HG02588 (cell line): ENCODE data around the gene GPA33.

Experiments
- ATAC-seq: cut with Tn5 transposase; IDR thresholded peaks from one replicate; pipeline ENCODE4 v1.9.1; 2021; ENCODE audit warnings: mild to moderate bottlenecking, moderate library complexity; ENCODE audit not compliant: unreplicated experiment

GPA33 gene, protein sequence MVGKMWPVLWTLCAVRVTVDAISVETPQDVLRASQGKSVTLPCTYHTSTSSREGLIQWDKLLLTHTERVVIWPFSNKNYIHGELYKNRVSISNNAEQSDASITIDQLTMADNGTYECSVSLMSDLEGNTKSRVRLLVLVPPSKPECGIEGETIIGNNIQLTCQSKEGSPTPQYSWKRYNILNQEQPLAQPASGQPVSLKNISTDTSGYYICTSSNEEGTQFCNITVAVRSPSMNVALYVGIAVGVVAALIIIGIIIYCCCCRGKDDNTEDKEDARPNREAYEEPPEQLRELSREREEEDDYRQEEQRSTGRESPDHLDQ

DNA sequence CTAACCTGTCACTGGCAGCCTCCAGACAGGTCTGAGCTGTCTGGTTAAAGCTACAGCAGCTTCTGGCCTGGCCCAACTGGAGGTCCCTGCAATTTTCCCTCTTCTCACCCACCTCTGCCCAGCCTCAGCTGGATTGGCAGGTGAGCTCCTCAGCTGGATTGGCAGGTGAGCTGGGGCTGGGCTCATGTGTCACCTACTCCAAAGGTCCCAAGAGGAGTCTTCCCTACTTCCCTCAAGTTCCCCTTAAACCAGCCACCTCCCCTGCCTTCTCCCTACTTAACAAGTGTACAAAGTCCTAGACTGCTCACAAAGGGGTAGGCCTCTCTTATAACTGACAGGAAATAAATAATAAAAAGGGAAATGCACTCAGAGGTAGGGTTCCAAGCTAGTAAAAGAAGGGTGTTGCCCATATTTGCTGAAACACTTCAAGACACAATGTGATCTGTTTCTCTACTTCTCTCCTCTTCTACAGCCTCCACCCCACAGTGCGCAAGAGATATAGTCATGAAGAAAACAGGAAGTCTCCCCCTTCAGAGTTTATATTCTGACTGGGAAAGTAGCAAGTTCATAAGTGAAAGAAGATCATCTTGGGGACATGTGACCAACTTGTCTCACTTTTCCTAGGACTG lies at the start of gene GPA33:
Gene GPA33 (minus strand): TSS at position 64 of the 629 bp plus-strand sequence. CDS start 90 bp downstream, outside the sequence.
- no peak for ATAC-seq

GRCh38 chr1:167138703-167139102 lies 48.5 kb upstream of the GPA33 start:
- no peak for ATAC-seq

DNA sequence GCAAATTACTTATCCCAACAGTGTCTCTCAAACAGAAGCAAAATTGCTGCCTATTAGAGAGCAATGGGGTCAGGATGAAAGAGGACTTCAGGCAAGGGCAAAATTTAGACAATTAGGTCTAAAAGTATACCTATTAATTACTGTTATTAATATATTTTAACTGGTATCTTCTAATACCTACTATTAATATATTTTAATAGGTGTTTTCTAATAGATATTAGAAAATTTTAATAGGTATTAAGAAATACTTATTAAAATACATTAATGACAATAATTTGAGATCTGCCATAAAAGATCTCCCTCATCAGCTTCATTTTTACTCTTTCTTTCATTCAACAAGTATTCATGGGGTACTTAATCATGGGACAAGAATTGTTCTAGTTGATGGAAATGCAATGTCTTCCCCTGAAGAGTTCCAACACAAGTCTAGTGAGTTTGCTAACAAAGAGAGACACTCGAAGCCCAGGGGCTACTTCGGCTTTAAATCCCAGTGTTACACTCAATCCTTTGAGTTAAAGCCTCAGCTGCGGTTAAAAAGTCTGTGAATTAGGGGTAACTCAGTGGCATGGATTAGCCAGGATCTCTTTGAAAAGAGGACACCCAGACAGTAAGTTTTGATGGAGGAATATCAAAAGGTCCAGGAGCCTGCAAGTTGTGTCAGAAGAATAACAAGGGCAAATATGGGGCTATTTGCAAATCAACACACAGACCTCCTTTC lies 47.8 kb upstream of the GPA33 start:
- no peak for ATAC-seq

DNA sequence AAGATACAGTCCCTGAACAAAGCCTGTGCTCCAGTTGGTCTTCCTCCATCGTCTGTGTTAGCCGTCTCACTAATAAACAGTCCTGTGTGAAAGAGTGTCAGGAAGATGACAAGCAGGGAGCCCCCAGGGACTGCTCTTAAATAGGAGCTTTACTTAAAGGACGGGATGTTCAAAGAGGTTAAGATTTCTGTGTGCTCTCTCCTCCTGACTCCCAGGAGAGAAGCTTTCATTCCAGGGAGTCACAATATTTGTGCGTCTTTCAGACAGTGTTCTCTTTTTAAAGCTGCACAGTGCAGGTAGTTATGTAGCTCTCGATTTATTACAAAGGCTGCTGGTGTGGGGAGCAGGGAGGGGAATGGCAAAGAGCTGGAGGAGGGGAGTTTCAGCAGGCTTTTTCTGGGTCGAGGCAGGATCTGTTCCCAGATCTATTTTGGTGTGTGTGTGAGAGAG lies 47.2 kb upstream of the GPA33 start:
- ATAC-seq: no peak

DNA sequence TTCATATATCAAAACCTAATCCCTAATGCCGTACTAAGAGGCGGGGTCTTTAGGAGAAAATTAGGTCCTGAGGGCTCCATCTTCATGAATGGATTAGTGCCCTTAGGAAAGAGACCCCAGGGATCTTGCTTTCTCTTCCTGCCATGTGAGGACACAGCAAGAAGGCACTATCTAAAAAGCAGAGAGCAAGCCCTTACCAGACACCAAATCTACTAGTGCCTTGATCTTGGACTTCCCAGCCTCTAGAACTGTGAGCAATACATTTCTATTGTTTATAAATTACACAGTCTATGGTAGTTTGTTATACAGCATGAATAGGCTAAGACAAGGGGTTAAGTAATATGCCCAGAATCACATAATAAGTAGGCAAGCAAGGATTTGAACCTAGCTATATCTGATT lies 46.6 kb upstream of the GPA33 start:
- ATAC-seq: no peak

- no peak for ATAC-seq
Observed at GRCh38 chr1:167136191-167136614, 46.0 kb upstream of the GPA33 start.

DNA sequence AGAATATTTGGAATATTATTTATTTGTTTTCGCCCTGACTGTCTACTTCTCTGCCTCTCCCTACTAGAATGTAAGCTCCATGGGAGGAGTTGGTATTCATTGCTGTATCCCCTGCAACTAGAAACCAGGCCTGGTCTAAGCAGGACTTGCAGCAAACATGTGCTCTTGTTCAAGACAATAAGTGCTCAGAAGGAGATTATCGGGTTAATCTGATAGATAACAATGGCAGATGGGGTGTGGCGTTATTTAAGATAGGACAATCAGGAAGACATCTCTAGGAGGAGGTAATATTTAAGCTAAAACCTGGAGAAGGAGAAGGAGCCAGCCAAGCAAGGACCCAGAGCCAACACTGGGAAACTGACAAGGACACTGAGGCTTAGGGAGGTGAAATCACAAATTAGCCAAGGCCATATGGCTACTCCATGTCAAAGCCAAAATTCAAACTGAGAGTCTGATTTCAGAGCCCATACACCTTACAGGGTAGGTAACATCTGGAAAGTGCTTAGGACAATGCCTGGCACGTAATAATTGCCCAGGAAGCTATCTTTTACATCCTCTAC lies 45.2 kb upstream of the GPA33 start:
- no peak for ATAC-seq

GRCh38 chr1:167132301-167133010 lies 42.3 kb upstream of the GPA33 start:
- ATAC-seq: no peak

DNA sequence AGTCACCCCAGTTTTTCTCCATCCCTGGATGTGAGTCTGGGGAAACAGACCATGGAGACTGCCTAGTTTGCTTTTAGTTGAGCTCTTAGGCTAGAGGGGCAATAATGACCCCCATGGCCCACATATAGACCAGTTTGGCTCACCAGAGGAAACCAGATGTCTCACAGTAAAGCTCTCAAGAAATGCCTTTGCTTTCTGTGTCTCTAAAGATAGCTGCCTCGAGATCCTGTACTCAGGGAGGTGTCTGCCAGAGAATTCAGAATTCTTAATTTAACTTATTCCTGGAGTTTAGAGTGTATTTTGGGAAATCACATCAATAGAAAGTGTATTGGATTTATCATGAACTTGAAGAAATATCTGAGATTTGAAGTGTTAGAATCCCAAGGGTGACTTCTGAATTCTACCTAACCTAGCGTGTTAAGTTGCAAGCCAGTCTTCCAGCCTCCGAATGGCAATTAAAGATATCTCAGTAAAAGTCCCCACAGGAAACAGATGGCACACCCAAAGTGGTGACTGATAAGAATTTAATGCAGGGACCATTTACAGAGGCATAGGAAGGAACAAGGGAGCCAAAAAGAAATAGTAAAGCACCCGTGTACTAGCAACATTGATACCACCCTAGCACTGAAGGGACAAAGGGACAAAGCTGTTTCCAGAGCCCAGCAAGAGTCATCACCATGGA lies 40.8 kb upstream of the GPA33 start:
- ATAC-seq: no peak

DNA sequence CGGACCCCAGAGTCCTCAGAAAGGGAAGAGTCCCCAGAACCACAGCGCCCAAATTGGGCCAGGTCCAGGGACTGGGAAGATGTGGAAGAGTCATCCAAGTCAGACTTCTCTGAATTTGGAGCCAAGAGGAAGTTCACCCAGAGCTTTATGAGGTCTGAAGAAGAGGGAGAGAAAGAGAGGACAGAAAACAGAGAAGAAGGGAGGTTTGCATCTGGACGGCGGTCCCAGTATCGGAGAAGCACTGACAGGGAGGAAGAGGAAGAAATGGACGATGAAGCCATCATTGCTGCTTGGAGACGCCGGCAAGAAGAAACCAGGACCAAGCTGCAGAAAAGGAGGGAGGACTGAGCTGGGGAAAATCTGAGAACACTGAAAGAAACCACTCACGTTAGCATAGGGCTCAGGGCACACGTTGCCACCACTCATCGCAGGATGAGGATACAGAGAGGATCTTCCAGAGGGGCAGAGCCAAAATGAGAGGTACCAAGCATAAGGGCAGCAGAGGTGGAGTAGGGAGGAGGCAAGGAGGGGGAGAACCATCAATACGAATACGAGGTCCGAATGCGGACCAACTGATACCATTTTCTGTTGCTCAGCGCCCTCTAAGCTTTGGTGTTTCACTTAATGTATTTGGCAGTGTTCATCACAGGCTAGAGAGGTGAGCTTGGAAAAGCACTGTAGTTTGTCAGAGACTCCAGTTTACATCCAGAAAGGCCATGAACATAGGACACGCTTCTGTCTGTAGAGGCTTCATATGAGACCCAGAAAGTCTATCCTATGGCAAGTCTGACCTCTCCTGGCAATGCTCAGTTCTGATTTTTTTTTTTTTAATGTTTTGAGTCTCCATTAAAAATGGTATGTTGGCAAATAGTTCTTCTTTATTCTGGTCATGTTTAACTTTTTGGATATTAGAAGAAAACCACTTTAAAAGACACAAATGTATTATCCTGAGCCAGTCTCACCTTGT lies 38.4 kb upstream of the GPA33 start:
- ATAC-seq: no peak

DNA sequence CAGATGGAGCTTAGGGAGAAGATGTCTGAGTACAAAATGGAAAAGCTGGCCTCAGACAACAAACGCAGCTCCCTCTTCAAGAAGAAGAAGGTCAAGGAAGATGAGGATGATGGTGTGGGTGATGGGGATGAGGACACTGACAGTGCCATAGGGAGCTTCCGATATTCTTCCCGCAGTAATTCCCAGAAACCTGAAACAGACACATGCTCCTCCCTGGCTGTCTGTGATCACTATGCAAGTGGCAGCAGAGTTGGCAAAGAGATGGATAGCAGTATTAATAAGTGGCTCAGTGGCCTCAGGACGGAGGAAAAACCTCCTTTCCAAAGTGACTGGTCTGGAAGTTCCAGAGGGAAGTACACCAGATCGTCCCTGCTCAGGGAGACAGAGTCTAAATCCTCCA lies 37.5 kb upstream of the GPA33 start:
- no peak for ATAC-seq

DNA sequence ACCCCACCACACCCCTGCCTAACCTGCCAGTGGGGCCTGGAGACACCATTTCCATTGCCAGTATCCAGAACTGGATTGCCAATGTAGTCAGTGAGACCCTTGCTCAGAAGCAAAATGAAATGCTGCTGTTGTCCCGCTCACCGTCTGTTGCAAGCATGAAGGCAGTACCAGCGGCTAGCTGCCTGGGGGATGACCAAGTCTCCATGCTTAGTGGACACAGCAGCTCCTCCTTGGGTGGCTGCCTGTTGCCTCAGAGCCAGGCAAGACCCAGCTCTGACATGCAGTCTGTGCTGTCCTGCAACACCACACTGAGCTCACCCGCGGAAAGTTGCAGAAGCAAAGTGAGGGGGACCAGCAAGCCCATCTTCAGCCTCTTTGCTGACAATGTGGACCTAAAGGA lies 37.1 kb upstream of the GPA33 start:
- no peak for ATAC-seq

DNA sequence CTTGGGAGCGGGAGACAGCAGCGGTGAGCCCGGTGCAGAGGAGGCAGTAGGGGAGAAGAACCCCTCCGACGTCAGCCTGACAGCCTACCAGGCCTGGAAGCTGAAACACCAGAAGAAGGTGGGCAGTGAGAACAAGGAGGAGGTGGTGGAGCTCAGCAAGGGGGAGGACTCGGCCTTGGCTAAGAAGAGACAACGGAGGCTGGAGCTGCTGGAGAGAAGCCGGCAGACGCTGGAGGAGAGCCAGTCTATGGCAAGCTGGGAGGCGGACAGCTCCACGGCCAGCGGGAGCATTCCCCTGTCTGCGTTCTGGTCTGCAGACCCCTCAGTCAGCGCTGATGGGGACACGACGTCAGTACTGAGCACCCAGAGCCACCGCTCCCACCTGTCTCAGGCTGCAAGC lies 36.6 kb upstream of the GPA33 start:
- ATAC-seq: no peak

DNA sequence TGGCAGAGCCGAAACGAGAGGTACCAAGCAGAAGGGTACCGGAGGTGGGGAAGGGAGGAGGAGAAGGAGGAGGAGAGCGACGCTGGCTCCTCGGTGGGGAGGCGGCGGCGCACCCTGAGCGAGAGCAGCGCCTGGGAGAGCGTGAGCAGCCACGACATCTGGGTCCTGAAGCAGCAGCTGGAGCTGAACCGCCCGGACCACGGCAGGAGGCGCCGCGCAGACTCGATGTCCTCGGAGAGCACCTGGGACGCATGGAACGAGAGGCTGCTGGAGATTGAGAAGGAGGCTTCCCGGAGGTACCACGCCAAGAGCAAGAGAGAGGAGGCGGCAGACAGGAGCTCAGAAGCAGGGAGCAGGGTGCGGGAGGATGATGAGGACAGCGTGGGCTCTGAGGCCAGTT lies 36.1 kb upstream of the GPA33 start:
- ATAC-seq: no peak

DNA sequence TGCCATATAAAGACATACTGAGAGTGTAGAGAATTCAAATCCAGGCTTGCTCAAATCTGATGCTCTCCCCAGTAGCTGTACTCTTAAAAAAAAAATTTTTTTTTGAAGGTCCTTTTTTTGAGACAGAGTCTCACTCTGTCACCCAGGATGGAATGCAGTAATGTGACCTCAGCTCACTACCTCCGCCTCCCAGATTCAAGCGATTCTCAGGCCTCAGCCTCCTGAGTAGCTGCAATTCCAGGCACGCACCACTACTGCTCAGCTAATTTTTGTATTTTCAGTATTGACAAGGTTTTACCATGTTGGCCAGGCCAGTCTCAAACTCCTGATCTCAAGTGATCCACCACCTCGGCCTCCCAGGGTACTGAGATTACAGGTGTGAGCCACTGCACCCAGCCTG lies 32.4 kb upstream of the GPA33 start:
- no peak for ATAC-seq

DNA sequence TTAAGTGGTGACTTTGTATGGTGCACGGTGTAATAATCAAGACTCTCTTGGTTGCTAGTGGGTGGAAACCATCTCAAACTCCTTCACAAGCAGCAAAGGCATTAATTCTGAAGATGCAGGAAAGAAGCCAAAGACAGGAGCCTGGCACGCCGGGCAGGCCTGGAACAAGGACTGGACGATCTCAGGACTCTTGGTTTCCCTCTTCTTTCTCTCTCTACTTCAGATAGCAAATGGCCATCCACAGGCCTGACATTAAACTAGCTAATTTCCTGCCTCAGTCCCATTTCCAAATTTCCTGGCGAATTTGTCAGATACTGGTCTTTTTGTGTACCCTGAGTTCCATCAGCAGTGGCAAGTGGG lies 31.9 kb upstream of the GPA33 start:
- ATAC-seq: no peak

GRCh38 chr1:167121375-167122120 lies 31.4 kb upstream of the GPA33 start:
- ATAC-seq: no peak

DNA sequence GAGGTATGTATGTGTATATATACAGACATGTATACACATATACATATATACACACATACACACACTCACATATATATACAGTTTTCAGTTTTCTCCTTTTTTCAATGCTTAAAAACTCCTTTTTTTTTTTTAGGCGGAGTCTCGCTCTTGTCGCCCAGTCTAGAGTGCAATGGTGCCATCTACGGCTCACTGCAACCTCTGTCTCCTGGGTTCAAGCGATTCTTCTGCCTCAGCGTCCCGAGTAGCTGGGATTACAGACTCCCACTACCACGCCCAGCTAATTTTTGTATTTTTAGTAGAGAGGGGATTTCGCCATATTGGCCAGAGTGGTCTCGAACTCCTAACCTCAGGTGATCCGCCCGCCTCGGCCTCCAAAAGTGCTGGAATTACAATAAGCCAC lies 30.7 kb upstream of the GPA33 start:
- ATAC-seq: no peak

GRCh38 chr1:167119696-167120095 lies 29.5 kb upstream of the GPA33 start:
- no peak for ATAC-seq
